SU-DHL-6 (cell line): ENCODE results near the gene C19orf81.

Experiments
- H2AFZ ChIP-seq: fragments of 200-600 bp; sonication (generic); 2 replicates; pipeline ENCODE4 v1.6.1; 2014; ENCODE audit warnings: low read depth, mild to moderate bottlenecking, moderate library complexity, mixed read lengths, antibody characterized with exemption, low read length; ENCODE audit not compliant: severe bottlenecking
- H3F3A ChIP-seq: fragments of 200-600 bp; shearing (Covaris generic); 2 replicates; pipeline ENCODE4 v1.6.0; 2016; ENCODE audit warnings: antibody characterized with exemption, mild to moderate bottlenecking; ENCODE audit not compliant: insufficient read depth
- H3K27ac ChIP-seq: fragments of 200-600 bp; sonication (generic); 2 replicates; pipeline ENCODE4 v1.5.1; 2016; ENCODE audit warnings: low read depth, mild to moderate bottlenecking, low read length, moderate library complexity, mixed read lengths
- H3K27me3 ChIP-seq: fragments of 200-600 bp; sonication (generic), shearing (Covaris generic); 2 replicates; pipeline ENCODE4 v1.6.0; 2014; ENCODE audit warnings: mild to moderate bottlenecking, low read length
- H3K36me3 ChIP-seq: fragments of 200-600 bp; sonication (generic); 2 replicates; pipeline ENCODE4 v1.6.1; 2014; ENCODE audit warnings: mild to moderate bottlenecking, low read length, mixed read lengths
- H3K4me2 ChIP-seq: fragments of 300-600, 200-600 bp; shearing (Covaris generic), sonication (generic); 2 replicates; pipeline ENCODE4 v1.6.0; 2014; ENCODE audit warnings: low read length, low read depth, mild to moderate bottlenecking; ENCODE audit not compliant: poor library complexity, severe bottlenecking
- H3K4me3 ChIP-seq: fragments of 200-600 bp; sonication (generic); 2 replicates; pipeline ENCODE4 v1.5.1; 2014; ENCODE audit warnings: antibody characterized with exemption, low read length, mild to moderate bottlenecking, mixed read lengths; ENCODE audit not compliant: insufficient read depth, poor library complexity, severe bottlenecking
- H3K79me2 ChIP-seq: fragments of 200-600 bp; sonication (generic); 2 replicates; pipeline ENCODE4 v1.6.1; 2014; ENCODE audit warnings: mild to moderate bottlenecking, low read length, moderate library complexity; ENCODE audit not compliant: insufficient read depth
- H3K9ac ChIP-seq: fragments of 200-600 bp; sonication (generic); 2 replicates; pipeline ENCODE4 v1.7.0; 2014; ENCODE audit warnings: mild to moderate bottlenecking, low read length
- H3K9me2 ChIP-seq: fragments of 200-600 bp; sonication (generic); replicated peaks from 2 replicates; pipeline ENCODE4 v1.6.1; 2014; ENCODE audit warnings: low read length; ENCODE audit not compliant: insufficient read depth
- H3K9me3 ChIP-seq: fragments of 200-600 bp; sonication (generic); 2 replicates; pipeline ENCODE4 v1.6.1; 2014; ENCODE audit warnings: low read length, mixed read lengths; ENCODE audit not compliant: insufficient read depth
- H4K20me1 ChIP-seq: fragments of 200-600 bp; sonication (generic); 2 replicates; pipeline ENCODE4 v1.6.1; 2014; ENCODE audit warnings: low read depth, mild to moderate bottlenecking, antibody characterized with exemption, low read length, moderate library complexity, mixed read lengths
- CTCF ChIP-seq: fragments of 200-600 bp; sonication (generic); IDR thresholded peaks from one replicate; pipeline ENCODE4 v1.5.1; 2017; ENCODE audit warnings: antibody characterized with exemption, mild to moderate bottlenecking, low read length, moderate library complexity; ENCODE audit not compliant: insufficient read depth, poor library complexity, severe bottlenecking
- EZH2phosphoT487 ChIP-seq: fragments of 200-600 bp; sonication (generic), shearing (Covaris generic); conservative IDR thresholded peaks from 2 replicates; pipeline ENCODE4 v1.6.1; 2018; ENCODE audit warnings: mild to moderate bottlenecking, antibody characterized with exemption, low read length, moderate library complexity, mixed read lengths

Gene C19orf81

GRCh38 chr19:50633973-50634372 is 15.3 kb upstream of the C19orf81 start:
- H4K20me1 ChIP-seq: no peaks in the 10 kb centered on the region
- no peak overlapping the region for H2AFZ ChIP-seq
- no peaks in the 10 kb centered on the region for H3K9me2 ChIP-seq
- peaks cover 14% of the 10 kb centered on the region; the same call in 1 of the 2 replicates for H3K9me3 ChIP-seq
- H3K36me3 ChIP-seq: no peaks in the 10 kb centered on the region
- no peak overlapping the region for H3K27ac ChIP-seq
- H3F3A ChIP-seq: no peaks in the 10 kb centered on the region
- TF ChIP-seq EZH2phosphoT487 (no peak), CTCF (no peak)
- no peak overlapping the region for H3K4me2 ChIP-seq
- no peaks in the 10 kb centered on the region for H3K79me2 ChIP-seq
- no peaks in the 10 kb centered on the region for H3K27me3 ChIP-seq
- H3K9ac ChIP-seq: no peak overlapping the region
- H3K4me3 ChIP-seq: no peak overlapping the region

- H4K20me1 ChIP-seq: no peaks in the 10 kb centered on the region
- H3K4me2 ChIP-seq: no peak overlapping the region
- no peaks in the 10 kb centered on the region for H3K27me3 ChIP-seq
- H2AFZ ChIP-seq: no peak overlapping the region
- H3K9me3 ChIP-seq: peaks cover 14% of the 10 kb centered on the region; the same call in 1 of the 2 replicates
- H3K79me2 ChIP-seq: no peaks in the 10 kb centered on the region
- H3K36me3 ChIP-seq: no peaks in the 10 kb centered on the region
- TF ChIP-seq CTCF (no peak), EZH2phosphoT487 (no peak)
- no peak overlapping the region for H3K4me3 ChIP-seq
- H3F3A ChIP-seq: no peaks in the 10 kb centered on the region
- H3K9me2 ChIP-seq: no peaks in the 10 kb centered on the region
- H3K9ac ChIP-seq: no peak overlapping the region
- H3K27ac ChIP-seq: no peak overlapping the region
Observed at GRCh38 chr19:50636317-50637085, 12.7 kb upstream of the C19orf81 start.

- no peak for TF ChIP-seq EZH2phosphoT487
Observed at GRCh38 chr19:50638600-50638999, 10.6 kb upstream of the C19orf81 start.

More at GRCh38 chr19:50638600-50638999, 10.6 kb upstream of the C19orf81 start:
- H3K4me2 ChIP-seq: no peak overlapping the region
- no peaks in the 10 kb centered on the region for H4K20me1 ChIP-seq
- H3F3A ChIP-seq: no peaks in the 10 kb centered on the region
- H3K4me3 ChIP-seq: no peak overlapping the region
- no peak overlapping the region for H3K9ac ChIP-seq
- no peak overlapping the region for H2AFZ ChIP-seq
- H3K9me2 ChIP-seq: no peaks in the 10 kb centered on the region
- no peaks in the 10 kb centered on the region for H3K36me3 ChIP-seq
- no peaks in the 10 kb centered on the region for H3K79me2 ChIP-seq
- peaks cover 10% of the 10 kb centered on the region; the same call in 1 of the 2 replicates for H3K9me3 ChIP-seq
- no peaks in the 10 kb centered on the region for H3K27me3 ChIP-seq
- H3K27ac ChIP-seq: no peak overlapping the region
